ENCODE results near the gene DPP9.

Gene DPP9

GRCh38 chr19:4707956-4708650 is 15.5 kb downstream of the DPP9 start:
- no peak for DNase-seq

GRCh38 chr19:4707322-4707721 is 16.3 kb downstream of the DPP9 start:
- no peak for DNase-seq

- no peak for DNase-seq
Measured at GRCh38 chr19:4705413-4706131, 18.1 kb downstream of the DPP9 start.

- DNase-seq = no peak
Measured at GRCh38 chr19:4704317-4704673, 19.3 kb downstream of the DPP9 start.

GRCh38 chr19:4703671-4704316 is 19.8 kb downstream of the DPP9 start:
- no peak for DNase-seq

GRCh38 chr19:4702764-4703163 is 20.9 kb downstream of the DPP9 start:
- no peak for DNase-seq

GRCh38 chr19:4701557-4701956 is 22.1 kb downstream of the DPP9 start:
- DNase-seq = no peak

GRCh38 chr19:4700693-4700970 is 23.0 kb downstream of the DPP9 start:
- no peak for DNase-seq

GRCh38 chr19:4699826-4700692 is 23.6 kb downstream of the DPP9 start:
- no peak for DNase-seq

- no peak for DNase-seq
Measured at GRCh38 chr19:4697304-4697703, 26.3 kb downstream of the DPP9 start.

GRCh38 chr19:4695224-4695731 is 28.4 kb downstream of the DPP9 start:
- DNase-seq = no peak

- DNase-seq = no peak
Measured at GRCh38 chr19:4694211-4694987, 29.2 kb downstream of the DPP9 start.

- DNase-seq = no peak
Measured at GRCh38 chr19:4693471-4694121, 30.0 kb downstream of the DPP9 start.

- no peak for DNase-seq
Measured at GRCh38 chr19:4693078-4693350, 30.6 kb downstream of the DPP9 start.

- no peak for DNase-seq
Measured at GRCh38 chr19:4692251-4693077, 31.2 kb downstream of the DPP9 start.

GRCh38 chr19:4691373-4691772 is 32.3 kb downstream of the DPP9 start:
- DNase-seq = no peak

GRCh38 chr19:4690361-4690760 is 33.3 kb downstream of the DPP9 start:
- no peak for DNase-seq

GRCh38 chr19:4689403-4689802 is 34.2 kb downstream of the DPP9 start:
- DNase-seq = no peak

GRCh38 chr19:4688587-4688986 is 35.1 kb downstream of the DPP9 start:
- no peak for DNase-seq

- DNase-seq = no peak
Measured at GRCh38 chr19:4687396-4687795, 36.2 kb downstream of the DPP9 start.

GRCh38 chr19:4686700-4687099 is 36.9 kb downstream of the DPP9 start:
- DNase-seq = no peak
